Measurements from ENCODE around the gene EIF4ENIF1. TPM values are rescaled to one million over a fixed set of nuclear protein-coding genes. Genes with fewer than 3 reads are reported as not detected.

EIF4ENIF1 gene
- total and polyA plus RNA-seq, 9 of the 15 experiments (the other 6 are each of a cell fraction or from before 2014, with no cell fraction given), result 2.5 to 24.9 (median 15.8) TPM

- Histone ChIP-seq H2AFZ (ENCODE audit: low read depth, low read length) (no peak overlapping the region), H3K9me1 (ENCODE audit: control insufficient read depth, insufficient read depth, low read length) (no peaks in the 10 kb centered on the region), H3K4me2 (ENCODE audit: insufficient read depth, low read length) (no peak overlapping the region), H3K4me3 (no peak overlapping the region), H3K79me2 (ENCODE audit: control insufficient read depth, insufficient read depth, low read length) (no peaks in the 10 kb centered on the region), H4K20me1 (replicated peaks; ENCODE audit: control insufficient read depth, insufficient read depth, low read length) (no peaks in the 10 kb centered on the region), H3K36me3 (ENCODE audit: control insufficient read depth, insufficient read depth, low read length) (no peaks in the 10 kb centered on the region), H3K9me3 (replicated peaks; ENCODE audit: control insufficient read depth, insufficient read depth, low read depth, low read length) (no peaks in the 10 kb centered on the region), H3K9ac (ENCODE audit: insufficient read depth in 1 of 2, low read depth in 2 of 2, low read length in 2 of 2) (no peak overlapping the region), H3K27ac (ENCODE audit: extremely low read depth, low read depth, low read length) (no peak overlapping the region), H3K27me3 (ENCODE audit: control insufficient read depth in 2 of 2, insufficient read depth in 2 of 2, low read length in 2 of 2) (no peaks in the 10 kb centered on the region), H3K4me1 (replicated peaks in 1 of 2; ENCODE audit: control insufficient read depth in 2 of 2, insufficient read depth in 2 of 2, low read length in 2 of 2) (peaks cover 0 to 3% of the 10 kb centered on the region in 2 experiments; a peak in 3 of 5 replicates)
- 100% methylated on average over 1 of the region's 1 CpG for WGBS (ENCODE audit: insufficient coverage, low coverage, missing lambda C conversion rate)
- in situ Hi-C loops (cut with MboI), result no loop called here
- intact Hi-C loops (cut with micrococcal nuclease), result no loop called here
- POLR2A ChIA-PET, result interaction anchor here (0.5 kb wide), 1 partner anchor 399 kb away, joined by 3 read pairs; no protein-coding TSS in a partner anchor
- DNase-seq (ENCODE audit: extremely low read depth in 1 of 4, low spot score in 3 of 4), result no peak
- ATAC-seq, result peak; percentile 51; the same call in 2 of the 3 replicates
- CTCF ChIA-PET (ENCODE audit: low intra/inter-chr PET ratio), result no interaction called here
- no peak for FAIRE-seq
- BruUV-seq (replicated peaks), result no TSS peak
- TF ChIP-seq RNF2 (IDR thresholded peaks at IDR 0.05), result no peak
- TF ChIP-seq ZNF609 (CRISPR knock-in tag; IDR thresholded peaks at IDR 0.05; ENCODE audit: borderline replicate concordance), result no peak
- TF ChIP-seq CHAMP1 (IDR thresholded peaks at IDR 0.05), result no peak
- TF ChIP-seq ZNF449 (CRISPR knock-in tag; IDR thresholded peaks at IDR 0.05), result no peak
- TF ChIP-seq MBD2 (IDR thresholded peaks at IDR 0.05; ENCODE audit: borderline replicate concordance, low read depth), result no peak
- TF ChIP-seq ZNF224 (CRISPR knock-in tag; IDR thresholded peaks at IDR 0.05), result no peak
- TF ChIP-seq NONO (IDR thresholded peaks at IDR 0.05; ENCODE audit: low read depth in 2 of 2, low read length in 1 of 2), result no peak
- no peak for TF ChIP-seq HES1 (IDR thresholded peaks at IDR 0.05; ENCODE audit: low read depth)
- no peak for TF ChIP-seq STAT5A (IDR thresholded peaks at IDR 0.05; ENCODE audit: borderline replicate concordance, low read length)
- no peak for TF ChIP-seq E4F1 (CRISPR knock-in tag; IDR thresholded peaks at IDR 0.05; ENCODE audit: borderline replicate concordance)
Measured at GRCh38 chr22:31532060-31532459, 42.4 kb upstream of the EIF4ENIF1 start.
